ENCODE data around the gene IFNLR1. TPM values are rescaled to one million over a fixed set of nuclear protein-coding genes. Genes with fewer than 3 reads are reported as not detected.

Gene IFNLR1
- total and polyA plus RNA-seq, 2 of the 8 experiments (the other 6 are each of a cell fraction or from before 2014, with no cell fraction given): 6.8 to 10.1 TPM

DNA sequence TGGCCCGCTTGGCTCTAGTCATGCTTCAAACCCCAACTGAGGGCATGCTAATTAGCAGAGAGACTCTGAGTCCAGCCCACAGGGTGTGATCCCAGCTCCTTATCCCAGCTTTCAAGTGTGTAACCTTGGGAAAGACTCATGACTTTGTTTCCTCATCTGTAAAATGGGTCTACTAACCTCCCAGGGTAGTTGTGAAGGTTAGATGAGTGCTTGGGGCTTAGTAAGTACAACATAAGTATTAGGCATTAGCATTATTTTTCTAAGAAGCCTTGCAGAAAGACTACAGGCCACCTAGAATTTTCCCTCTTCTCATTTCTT, 78.0 kb downstream of the IFNLR1 start:
- 100% methylated on average over 1 of the region's 1 CpG; no CpG with 5 or more reads in 1 of the 2 experiments for WGBS, 2 experiments (ENCODE audit: extremely low coverage in 1 of 2, insufficient coverage in 1 of 2, insufficient read length in 1 of 2, insufficient replicate concordance in 2 of 2, low coverage in 1 of 2, low lambda C conversion rate in 2 of 2, missing lambda C conversion rate in 1 of 2)
- FAIRE-seq (no peak), DNase-seq (ENCODE audit: low read depth in 1 of 2, low spot score in 2 of 2) (no peak)
- Histone ChIP-seq H2BK12ac (ENCODE audit: low read depth, low read length) (no peak overlapping the region), H3K18ac (ENCODE audit: extremely low read depth, low read length) (no peak overlapping the region), H3K79me2 (ENCODE audit: control insufficient read depth in 1 of 2, insufficient read depth in 2 of 2, low read length in 2 of 2) (no peaks in the 10 kb centered on the region), H4K8ac (ENCODE audit: extremely low read depth, insufficient read depth, low read length) (no peak overlapping the region), H3K4me1 (replicated peaks in 1 of 4; ENCODE audit: control insufficient read depth in 3 of 4, insufficient read depth in 4 of 4, low read length in 3 of 4) (peaks cover 0 to 8% (median 4%) of the 10 kb centered on the region in 4 experiments; a peak in 4 of 7 replicates), H4K5ac (ENCODE audit: insufficient read length, low read depth, low read length) (no peak overlapping the region), H3K4ac (replicated peaks; ENCODE audit: insufficient read length, low read depth, low read length) (no peak overlapping the region), H3K9ac (replicated peaks in 1 of 4; ENCODE audit: extremely low read depth in 1 of 4, low read depth in 3 of 4, low read length in 3 of 4) (no peak overlapping the region), H3K79me1 (ENCODE audit: low read depth, low read length) (no peaks in the 10 kb centered on the region), H2AFZ (ENCODE audit: low read length) (no peak overlapping the region), H3K56ac (replicated peaks; ENCODE audit: insufficient read length, low read depth, low read length) (no peak overlapping the region), H3K23me2 (ENCODE audit: low read depth, low read length) (no peaks in the 10 kb centered on the region; the same call in 1 of the 2 replicates), H3K27ac (ENCODE audit: low read depth, low read length) (no peak overlapping the region), H2BK120ac (replicated peaks; ENCODE audit: low read depth, low read length) (no peak overlapping the region), H4K20me1 (replicated peaks in 1 of 2; ENCODE audit: control insufficient read depth in 1 of 2, insufficient read depth in 2 of 2, low read length in 2 of 2) (no peaks in the 10 kb centered on the region), H3K27me3 (replicated peaks in 1 of 4; ENCODE audit: control insufficient read depth in 3 of 4, extremely low read depth in 1 of 4, insufficient read depth in 3 of 4, low read length in 3 of 4) (no peaks in the 10 kb centered on the region), H3K4me2 (ENCODE audit: insufficient read depth in 1 of 2, low read depth in 2 of 2, low read length in 2 of 2) (no peak overlapping the region), H3K4me3 (ENCODE audit: extremely low read depth in 1 of 4, insufficient read depth in 2 of 4, low read depth in 3 of 4, low read length in 4 of 4) (no peak overlapping the region), H3K23ac (ENCODE audit: insufficient read length) (no peak overlapping the region), H3K14ac (ENCODE audit: insufficient read length) (no peak overlapping the region), H2BK5ac (ENCODE audit: low read depth, low read length) (no peak overlapping the region), H2BK20ac (ENCODE audit: low read length) (no peak overlapping the region), H4K91ac (replicated peaks; ENCODE audit: insufficient read length, low read length) (no peak overlapping the region), H3K9me3 (ENCODE audit: insufficient read depth in 2 of 2, low read depth in 1 of 2, low read length in 1 of 2) (no peaks in the 10 kb centered on the region), H2AK5ac (ENCODE audit: low read depth, low read length) (no peak overlapping the region), H2BK15ac (ENCODE audit: low read length) (0 out of 2 replicates have a peak overlapping the region, but pooled peaks have one; percentile 1), H3K36me3 (ENCODE audit: control insufficient read depth in 2 of 4, insufficient read depth in 4 of 4, low read length in 3 of 4) (no peaks in the 10 kb centered on the region)
- TF ChIP-seq KDM1A (IDR thresholded peaks at IDR 0.05; ENCODE audit: borderline replicate concordance, low read length): peak; percentile 62; the same call in 1 of the 2 replicates
- TF ChIP-seq TAF7 (optimal IDR thresholded peaks at IDR 0.05; ENCODE audit: borderline replicate concordance, low read depth, low read length): no peak
- CTCF ChIA-PET (ENCODE audit: partially characterized antibody): interaction anchor here (1.0 to 6.8 kb wide), 2 partner anchors 15 to 306 kb away, joined by 3 to 35 read pairs; partner anchors contain the start of gene NIPAL3
- POLR2A ChIA-PET (ENCODE audit: partially characterized antibody): no interaction called here

Data from H1 (cell line).